Stimulated activated CD8-positive, alpha-beta memory T cell treated with anti-CD3 and anti-CD28 coated beads, Interleukin-4, amount 100 ng/mL, for 24 hours (primary cell): ENCODE measurements around the gene MSI2.

Experiments
- DNase-seq: peaks from one replicate; pipeline ENCODE4 v3.0.0-alpha.2; 2020; ENCODE audit warnings: low read depth

Gene MSI2

GRCh38 chr17:57318913-57319312, 62.6 kb downstream of the MSI2 start:
- no peak for DNase-seq

- no peak for DNase-seq
These were observed 63.5 kb downstream of the MSI2 start for GRCh38 chr17:57319806-57320205.

DNA sequence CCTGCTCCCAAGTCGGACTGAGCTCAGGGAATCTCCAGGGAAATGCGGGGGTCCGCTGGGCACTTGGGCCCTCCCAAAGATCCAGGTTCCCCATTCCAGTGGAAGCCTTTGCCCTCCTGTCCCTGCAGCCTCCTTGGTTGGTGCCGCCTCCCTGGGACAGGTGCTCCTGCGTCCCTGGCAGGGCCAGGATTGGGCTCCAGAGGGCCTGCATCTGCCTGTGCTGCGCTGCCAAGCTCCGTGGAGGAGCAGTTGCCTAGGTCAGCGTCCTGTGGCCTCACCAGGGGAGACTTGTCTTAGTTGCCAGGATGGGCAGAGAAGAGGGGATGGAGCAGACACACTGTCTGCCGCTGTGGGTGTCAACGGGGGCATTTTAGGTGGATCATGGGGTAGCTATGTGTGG, 67.1 kb downstream of the MSI2 start:
- no peak for DNase-seq

DNA sequence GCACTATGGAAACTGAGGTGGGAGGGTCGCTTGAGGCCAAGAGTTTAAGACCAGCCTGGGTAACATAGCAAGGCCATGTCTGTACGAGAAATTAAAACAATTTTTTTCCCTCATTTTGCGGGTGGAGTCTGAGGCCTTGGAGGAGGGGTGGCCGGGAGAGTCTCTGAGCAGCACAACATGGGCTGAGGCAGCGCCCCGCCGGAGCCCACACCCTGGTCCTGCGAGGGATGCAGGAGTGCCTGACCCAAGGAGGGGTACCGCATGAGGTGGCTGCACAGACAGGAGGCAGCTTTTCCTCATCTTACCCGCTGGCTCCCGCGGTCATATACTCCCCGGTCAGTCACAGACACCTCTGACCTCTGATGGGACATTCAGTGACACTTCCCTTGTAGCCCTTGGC, 67.7 kb downstream of the MSI2 start:
- no peak for DNase-seq

DNA sequence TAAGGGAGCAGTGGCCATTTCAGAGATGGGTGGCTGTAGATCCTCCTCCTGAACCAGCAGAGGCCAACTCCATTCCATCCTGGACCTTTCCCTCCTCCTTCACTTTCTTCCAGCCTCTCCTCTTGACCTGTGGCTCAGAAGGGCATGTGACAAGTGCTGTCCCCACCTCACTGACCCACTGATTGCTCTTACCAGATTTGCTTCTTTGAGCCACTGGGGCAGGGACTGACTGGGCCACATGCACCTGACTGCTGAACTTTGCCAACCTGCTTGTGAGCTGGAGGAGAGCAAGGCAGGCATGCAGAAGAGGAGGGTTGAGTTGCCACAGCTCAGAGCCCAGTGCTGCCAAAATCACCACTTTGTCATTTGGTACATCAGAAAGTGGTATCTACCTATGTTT, 68.3 kb downstream of the MSI2 start:
- no peak for DNase-seq

DNA sequence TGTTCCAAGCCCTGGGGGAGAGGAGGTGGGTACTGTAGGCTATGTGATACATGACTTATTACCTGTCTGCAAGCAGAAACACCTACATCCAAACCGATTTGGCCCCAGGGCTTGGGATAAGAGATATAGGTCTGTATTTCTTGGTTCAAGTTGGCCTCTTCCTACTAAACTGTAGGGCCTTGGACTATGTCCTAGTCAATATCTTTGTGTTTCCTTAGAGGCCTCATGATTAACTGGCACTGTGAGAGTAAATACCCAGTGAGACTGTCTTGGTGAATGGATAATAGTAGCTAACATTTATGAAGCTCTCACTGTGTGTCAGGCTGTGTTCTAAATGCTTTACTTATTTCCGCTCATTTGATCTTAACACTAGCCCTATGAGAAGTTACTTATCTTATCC, 70.0 kb downstream of the MSI2 start:
- no peak for DNase-seq

GRCh38 chr17:57326764-57327163, 70.4 kb downstream of the MSI2 start:
- DNase-seq = no peak

- no peak for DNase-seq
These were observed 71.0 kb downstream of the MSI2 start for GRCh38 chr17:57327176-57327970.

DNA sequence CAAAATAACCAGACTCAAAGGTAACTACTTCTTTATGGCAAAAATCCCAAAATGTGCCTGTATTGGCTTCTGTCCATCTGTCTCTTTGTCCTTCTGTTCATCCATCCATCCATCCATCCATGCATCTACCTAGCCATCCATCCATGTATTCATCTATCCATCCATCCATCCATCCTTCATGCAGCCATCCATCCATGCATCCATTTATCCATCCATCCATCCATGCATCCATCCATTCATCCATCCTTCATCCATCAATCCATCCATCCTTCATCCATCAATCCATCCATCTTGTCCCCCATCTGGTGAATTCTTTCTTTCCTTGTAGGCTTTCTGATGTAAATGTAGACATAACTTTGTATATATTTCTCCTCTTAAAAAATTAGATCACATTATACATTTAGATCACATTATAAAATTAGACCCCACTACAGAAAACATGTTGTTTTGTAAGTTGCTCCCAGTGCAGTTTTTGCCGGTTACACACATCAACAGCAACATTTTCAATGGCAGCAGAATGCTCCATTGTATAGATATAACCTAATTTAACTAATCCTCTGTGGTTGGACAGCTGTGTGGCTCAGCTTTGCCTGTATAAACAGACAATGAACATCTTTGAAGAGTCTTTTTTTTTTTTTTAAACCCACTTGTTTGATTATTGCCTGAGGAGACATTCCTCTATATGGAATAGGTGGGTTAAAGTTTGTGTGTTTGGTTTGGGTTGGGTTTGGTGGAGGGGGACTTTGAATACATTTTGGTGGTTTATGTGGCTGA, 72.0 kb downstream of the MSI2 start:
- DNase-seq = no peak

DNA sequence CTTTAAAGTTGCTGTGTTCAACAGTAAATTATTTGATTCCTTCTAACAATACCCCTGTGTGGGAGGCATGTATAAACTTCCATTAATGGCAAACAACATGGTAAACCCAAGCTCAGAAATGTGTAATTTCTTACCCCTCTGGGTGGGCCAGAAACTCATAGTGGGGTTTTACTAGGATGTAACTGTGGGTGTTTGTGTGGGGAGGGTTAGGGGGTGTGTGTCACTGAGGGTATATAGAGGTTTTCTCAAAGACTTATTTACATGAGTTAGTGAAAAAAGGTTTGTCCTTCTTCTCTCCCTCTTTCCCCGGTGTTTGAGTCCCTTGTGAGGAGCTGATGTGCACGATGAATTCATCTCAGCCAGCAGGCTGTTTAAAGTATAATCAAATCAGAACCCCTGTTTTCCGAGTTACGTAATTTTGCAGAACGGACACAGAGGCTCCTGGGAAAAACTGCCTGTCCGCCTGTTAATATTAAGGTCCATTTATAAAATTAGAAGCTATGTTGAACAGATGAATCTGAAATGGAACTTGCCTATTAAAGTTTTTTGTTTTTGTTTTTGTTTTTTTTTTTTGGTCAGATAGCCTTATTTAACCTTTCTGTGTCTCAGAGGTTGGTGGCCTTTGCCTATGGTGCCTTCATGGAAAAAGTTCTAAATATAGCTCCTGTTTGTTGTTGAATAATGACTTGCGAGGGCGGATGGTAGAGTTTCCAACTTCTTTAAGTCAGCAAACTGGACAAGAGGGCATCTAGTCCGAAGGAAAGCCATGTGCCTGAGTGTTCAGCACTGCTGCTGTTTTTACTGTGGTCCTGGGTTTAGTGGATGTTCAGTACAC, 73.3 kb downstream of the MSI2 start:
- DNase-seq = no peak

DNA sequence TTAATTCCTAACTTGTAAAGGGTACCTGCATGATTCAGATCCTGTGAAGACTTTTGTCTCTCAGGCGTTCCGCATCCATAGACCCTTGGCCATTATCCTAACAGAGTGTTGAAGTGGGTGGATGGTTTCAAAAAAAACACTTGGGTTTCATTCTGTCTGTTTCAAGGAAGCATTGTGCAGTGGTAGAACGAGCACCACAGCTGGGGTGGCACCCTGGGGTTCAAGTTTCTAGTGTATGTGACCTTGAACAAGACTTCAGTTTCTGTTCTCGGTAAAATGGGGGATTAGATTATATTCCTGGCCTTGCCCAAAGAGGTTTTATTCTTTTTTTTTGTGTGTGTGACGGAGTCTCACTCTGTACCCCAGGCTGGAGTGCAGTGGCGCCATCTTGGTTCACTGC, 74.3 kb downstream of the MSI2 start:
- no peak for DNase-seq

GRCh38 chr17:57331423-57331822, 75.1 kb downstream of the MSI2 start:
- no peak for DNase-seq

GRCh38 chr17:57332501-57332900, 76.2 kb downstream of the MSI2 start:
- no peak for DNase-seq

GRCh38 chr17:57335195-57335792, 79.0 kb downstream of the MSI2 start:
- DNase-seq = no peak

- no peak for DNase-seq
These were observed 81.1 kb downstream of the MSI2 start for GRCh38 chr17:57337390-57337789.

DNA sequence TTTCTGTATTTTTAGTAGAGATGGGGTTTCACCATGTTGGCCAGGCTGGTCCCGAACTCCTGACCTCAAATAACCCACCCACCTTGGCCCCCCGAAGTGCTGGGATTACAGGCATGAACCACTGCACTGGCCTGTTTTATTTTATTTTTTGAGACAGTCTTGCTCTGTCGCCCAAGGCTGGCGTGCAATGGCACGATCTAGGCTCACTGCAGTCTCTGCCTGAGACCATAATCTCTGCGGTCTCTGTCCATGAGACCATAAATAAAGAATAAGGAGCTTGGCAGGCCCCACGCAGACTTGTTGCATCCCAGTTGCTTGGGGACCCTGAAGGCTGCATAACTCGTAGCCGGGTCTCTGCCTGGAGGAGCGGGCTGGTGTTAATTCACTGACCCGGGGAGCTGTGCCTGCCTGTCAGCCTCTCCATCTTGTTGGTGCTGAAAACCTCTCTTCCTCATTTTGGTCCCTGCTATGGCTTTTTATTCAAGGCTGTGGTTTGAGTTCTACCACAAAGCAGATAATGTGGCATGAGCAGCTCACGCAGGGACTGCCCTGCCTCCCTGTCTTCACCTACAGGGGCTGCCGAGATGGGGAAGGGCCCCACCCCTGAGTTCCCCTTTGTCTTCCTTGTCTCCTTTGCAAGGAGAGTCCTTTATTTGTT, 82.1 kb downstream of the MSI2 start:
- DNase-seq = no peak

DNA sequence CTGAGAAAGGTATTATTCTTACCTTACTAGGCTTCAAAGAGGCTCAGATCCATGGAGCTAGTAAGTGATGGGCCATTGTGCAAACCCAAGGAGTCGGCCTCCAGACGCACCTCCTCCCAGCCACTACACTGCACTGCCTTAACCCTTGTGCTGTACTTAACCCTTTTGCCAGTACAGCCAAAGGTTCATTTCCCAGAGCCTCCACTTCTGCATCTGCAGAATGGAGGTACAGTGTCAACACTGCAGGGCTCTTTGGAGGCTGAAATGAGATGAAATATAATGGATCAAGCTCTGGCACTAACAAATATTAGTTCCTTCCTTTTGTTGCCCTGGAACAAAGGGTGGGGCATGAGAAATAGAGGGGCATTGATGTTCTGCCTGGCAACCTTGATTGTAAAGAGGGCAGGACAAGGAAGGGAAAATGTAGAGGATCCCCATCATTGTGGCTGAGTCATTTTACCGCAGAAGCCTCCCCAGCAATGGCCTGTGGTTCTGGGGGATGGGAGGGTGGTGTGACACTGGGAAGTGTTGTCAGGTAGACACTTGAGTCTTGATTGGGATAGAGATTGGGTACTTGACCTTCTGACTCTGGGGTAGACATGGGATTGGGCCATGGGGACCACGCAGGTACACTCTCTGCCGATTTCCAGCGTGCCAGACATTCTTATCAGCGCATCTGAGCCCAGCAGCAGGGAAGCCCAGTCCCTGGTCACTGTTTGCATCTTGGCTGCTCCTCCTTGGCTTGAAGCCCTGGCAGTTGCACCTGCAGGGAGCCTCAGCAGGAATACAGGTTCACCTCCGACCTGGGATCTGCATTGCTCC, 84.0 kb downstream of the MSI2 start:
- DNase-seq = no peak

GRCh38 chr17:57341611-57342540, 85.6 kb downstream of the MSI2 start:
- no peak for DNase-seq

GRCh38 chr17:57342963-57343589, 86.8 kb downstream of the MSI2 start:
- DNase-seq = no peak
